Measurements from ENCODE around the gene SP1.

- TF ChIP-seq CTCF (IDR thresholded peaks at IDR 0.05 in 2 of 3, conservative IDR thresholded peaks at IDR 0.05 in 1 of 3; ENCODE audit: insufficient read depth in 2 of 3, low read depth in 1 of 3, low read length in 3 of 3): no peak
- no peak for TF ChIP-seq EZH2 (IDR thresholded peaks at IDR 0.05; ENCODE audit: borderline replicate concordance, low read depth, low read length)
- no peak for TF ChIP-seq ETS1 (conservative IDR thresholded peaks at IDR 0.05; ENCODE audit: control insufficient read depth, low read depth, low read length)
- TF ChIP-seq ZNF134 (CRISPR knock-in tag; conservative IDR thresholded peaks at IDR 0.05): no peak
- TF ChIP-seq SMARCB1 (IDR thresholded peaks at IDR 0.05; ENCODE audit: insufficient read length, low read depth): no peak
- TF ChIP-seq ZNF785 (CRISPR knock-in tag; IDR thresholded peaks at IDR 0.05): no peak
- no peak for TF ChIP-seq CCAR2 (IDR thresholded peaks at IDR 0.05; ENCODE audit: low read depth, low read length)
- TF ChIP-seq MTA2 (IDR thresholded peaks at IDR 0.05; ENCODE audit: low read depth): no peak
These were observed 34.9 kb downstream of the SP1 start for GRCh38 chr12:53414756-53415417.
